VCaP (cell line): ENCODE data around the gene F2.

Source experiments
- H3K27ac ChIP-seq: fragments of 450-650 bp; 2 replicates; pipeline ENCODE4 v1.5.1; 2017
- TF ChIP-seq, protein P1 (sequence below): fragments of 450-650 bp; conservative IDR thresholded peaks from 2 replicates; pipeline ENCODE4 v1.5.1; 2017; ENCODE audit warnings: mild to moderate bottlenecking, moderate library complexity

The F2 gene

DNA sequence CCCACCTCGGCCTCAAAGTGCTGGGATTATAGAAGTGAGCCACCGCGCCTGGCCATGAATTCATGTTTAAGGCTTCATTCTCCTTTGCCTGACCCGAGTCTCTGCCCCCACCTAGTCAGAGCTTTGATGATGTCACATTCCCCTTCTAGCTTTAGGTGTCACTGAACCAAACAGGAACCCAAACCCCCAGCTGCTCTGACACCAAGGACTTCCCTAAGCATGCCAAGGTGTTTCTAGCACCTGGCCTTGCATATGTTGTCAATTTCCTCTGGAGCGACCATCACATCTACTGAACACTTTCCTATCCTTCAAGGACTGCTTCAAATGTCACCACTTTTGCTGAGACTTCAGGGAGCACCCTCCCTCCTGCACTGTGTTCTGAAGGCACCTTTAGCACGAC, 2.3 kb downstream of the F2 start:
- TF ChIP-seq, protein P1, sequence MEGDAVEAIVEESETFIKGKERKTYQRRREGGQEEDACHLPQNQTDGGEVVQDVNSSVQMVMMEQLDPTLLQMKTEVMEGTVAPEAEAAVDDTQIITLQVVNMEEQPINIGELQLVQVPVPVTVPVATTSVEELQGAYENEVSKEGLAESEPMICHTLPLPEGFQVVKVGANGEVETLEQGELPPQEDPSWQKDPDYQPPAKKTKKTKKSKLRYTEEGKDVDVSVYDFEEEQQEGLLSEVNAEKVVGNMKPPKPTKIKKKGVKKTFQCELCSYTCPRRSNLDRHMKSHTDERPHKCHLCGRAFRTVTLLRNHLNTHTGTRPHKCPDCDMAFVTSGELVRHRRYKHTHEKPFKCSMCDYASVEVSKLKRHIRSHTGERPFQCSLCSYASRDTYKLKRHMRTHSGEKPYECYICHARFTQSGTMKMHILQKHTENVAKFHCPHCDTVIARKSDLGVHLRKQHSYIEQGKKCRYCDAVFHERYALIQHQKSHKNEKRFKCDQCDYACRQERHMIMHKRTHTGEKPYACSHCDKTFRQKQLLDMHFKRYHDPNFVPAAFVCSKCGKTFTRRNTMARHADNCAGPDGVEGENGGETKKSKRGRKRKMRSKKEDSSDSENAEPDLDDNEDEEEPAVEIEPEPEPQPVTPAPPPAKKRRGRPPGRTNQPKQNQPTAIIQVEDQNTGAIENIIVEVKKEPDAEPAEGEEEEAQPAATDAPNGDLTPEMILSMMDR: no peak
- H3K27ac ChIP-seq: no peak overlapping the region

DNA sequence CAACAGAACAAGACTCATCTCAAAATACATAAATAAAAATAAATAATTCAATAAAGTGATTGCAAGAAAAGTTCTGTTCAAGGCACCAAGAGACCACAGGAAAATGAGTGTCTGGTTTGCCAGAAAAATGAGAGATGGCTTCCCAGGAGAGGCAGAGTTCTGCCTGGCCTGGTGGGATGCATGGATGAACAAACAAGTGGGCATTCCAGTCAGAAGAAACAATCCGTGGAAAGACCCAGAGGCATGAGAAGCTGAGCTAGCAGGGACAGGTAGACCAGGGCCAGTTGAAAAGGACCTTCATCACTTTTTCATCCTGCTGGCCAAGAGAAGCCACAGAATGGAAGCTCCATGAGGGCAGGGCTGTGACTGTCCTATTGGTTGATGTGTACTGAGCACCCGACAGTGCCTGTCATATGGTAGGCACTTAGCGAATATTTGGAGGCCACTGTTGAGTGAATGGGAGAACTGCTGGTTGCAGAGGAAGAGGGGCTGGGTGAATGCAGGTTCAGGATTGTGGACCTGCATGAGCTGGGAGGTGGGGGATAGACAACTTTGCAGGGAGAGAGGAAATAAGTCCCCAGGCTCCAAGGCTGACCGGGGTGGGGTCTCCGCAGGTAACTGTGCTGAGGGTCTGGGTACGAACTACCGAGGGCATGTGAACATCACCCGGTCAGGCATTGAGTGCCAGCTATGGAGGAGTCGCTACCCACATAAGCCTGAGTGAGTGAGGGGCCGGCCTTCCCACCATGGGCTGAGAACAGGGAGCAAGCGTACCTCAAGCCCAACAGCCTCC, 3.7 kb downstream of the F2 start:
- TF ChIP-seq, protein P1: no peak
- no peak overlapping the region for H3K27ac ChIP-seq

DNA sequence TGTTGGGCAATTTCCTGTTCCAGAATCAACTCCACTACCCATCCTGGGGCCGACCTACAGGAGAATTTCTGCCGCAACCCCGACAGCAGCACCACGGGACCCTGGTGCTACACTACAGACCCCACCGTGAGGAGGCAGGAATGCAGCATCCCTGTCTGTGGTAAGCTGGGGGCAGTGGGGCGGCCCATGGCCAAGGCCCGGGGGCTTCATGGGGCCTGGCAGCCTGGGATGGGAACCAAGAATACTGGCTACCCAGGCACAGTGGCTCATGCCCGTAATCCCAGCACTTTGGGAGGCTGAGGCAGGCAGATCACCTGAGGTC, 4.3 kb downstream of the F2 start:
- no peak overlapping the region for H3K27ac ChIP-seq
- TF ChIP-seq, protein P1: no peak

DNA sequence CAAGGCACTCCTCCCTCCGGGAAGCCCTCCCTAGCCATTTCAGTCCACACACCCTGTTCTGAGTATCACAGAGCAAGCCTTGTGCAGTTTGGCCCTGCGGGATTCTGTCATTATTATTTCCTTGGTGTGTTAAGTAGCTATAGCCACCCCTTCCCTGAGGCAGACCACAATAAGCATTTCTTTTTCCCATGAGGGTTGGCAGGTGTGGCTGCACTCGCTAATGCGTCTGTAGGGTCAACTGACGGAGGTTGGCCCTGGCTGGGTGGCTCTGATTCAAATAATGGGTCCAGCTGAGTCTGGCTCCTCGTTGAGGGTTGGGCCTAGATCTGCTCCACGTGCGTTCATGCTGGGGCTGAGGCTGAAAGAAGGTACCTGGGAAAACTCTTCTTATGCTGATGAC, 5.1 kb downstream of the F2 start:
- TF ChIP-seq, protein P1: no peak
- no peak overlapping the region for H3K27ac ChIP-seq

DNA sequence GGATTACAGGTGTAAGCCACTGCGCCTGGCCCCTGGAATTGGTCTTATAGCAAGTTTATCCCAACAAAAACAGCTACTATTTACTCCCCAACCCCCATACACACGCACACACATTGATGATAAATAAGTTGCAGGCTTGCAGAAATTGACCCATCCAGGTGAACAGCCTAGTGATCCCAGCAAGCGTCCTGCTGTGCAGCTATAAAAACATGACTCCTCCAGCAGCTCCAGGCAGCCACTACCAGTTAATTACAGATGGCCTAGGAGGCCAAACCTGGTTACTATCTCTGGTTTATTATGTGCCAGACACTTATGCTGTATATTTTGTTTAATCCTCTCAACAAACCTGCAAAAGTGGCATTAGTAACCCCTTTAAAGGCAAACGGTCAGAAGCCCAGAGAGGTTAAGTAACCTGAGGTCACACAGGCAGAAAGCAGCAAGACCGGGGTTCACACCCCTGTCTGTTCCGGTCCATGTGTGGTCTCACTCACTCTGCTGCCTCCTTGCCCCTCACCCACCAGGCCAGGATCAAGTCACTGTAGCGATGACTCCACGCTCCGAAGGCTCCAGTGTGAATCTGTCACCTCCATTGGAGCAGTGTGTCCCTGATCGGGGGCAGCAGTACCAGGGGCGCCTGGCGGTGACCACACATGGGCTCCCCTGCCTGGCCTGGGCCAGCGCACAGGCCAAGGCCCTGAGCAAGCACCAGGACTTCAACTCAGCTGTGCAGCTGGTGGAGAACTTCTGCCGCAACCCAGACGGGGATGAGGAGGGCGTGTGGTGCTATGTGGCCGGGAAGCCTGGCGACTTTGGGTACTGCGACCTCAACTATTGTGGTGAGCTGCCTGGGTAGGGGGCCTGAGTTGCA, 6.6 kb downstream of the F2 start:
- no peak overlapping the region for H3K27ac ChIP-seq
- TF ChIP-seq, protein P1: no peak

DNA sequence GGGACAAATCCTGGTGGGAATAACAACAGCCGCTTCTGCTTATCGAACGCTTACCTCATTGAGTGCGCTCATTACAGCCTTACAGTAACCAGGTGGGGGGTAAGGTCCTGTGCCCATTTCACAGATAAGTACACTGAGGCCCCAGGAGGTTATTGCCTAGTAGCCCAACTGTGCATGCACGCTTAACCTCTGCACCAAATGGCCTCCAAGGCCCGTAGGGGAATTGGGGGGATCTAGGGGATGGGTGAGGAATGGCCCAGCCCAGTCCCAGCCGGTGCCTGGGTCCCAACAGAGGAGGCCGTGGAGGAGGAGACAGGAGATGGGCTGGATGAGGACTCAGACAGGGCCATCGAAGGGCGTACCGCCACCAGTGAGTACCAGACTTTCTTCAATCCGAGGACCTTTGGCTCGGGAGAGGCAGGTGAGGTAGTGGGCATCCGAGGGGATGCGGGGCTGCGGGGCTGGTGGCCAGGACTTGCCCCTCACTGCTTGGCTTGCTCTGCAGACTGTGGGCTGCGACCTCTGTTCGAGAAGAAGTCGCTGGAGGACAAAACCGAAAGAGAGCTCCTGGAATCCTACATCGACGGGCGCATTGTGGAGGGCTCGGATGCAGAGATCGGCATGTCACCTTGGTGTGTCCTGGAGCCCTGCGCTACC, 7.3 kb downstream of the F2 start:
- TF ChIP-seq, protein P1: no peak
- no peak overlapping the region for H3K27ac ChIP-seq
